GM12878 (cell line): Measurements from ENCODE around the gene MPHOSPH9.

ENCODE experiments used
- HDAC2 ChIP-seq: fragments of 200-600 bp; sonication (generic); IDR thresholded peaks from 2 replicates; pipeline ENCODE4 v1.6.1; 2017
- POLR2A ChIP-seq: IDR thresholded peaks from 2 replicates; pipeline ENCODE4 v1.6.1; 2011; ENCODE audit warnings: low read depth, mild to moderate bottlenecking, low read length
- RAD21 ChIP-seq: IDR thresholded peaks from 2 replicates; pipeline ENCODE4 v1.6.1; 2011; ENCODE audit warnings: mild to moderate bottlenecking, low read depth, low read length, moderate library complexity; ENCODE audit not compliant: insufficient read depth
- YY1 ChIP-seq: IDR thresholded peaks from 2 replicates; pipeline ENCODE4 v1.6.1; 2011; ENCODE audit warnings: low read depth, mild to moderate bottlenecking, low read length

GRCh38 chr12:123150275-123150743 is 82.6 kb downstream of the MPHOSPH9 start:
- TF ChIP-seq HDAC2: no peak
- no peak for TF ChIP-seq RAD21
- TF ChIP-seq POLR2A: no peak
- no peak for TF ChIP-seq YY1
